GM21786 (cell line): ENCODE measurements around the gene PPP1R3E.
A peak's percentile ranks its signal among the peaks of the same experiment; 100 is the strongest.
"Not testable (repeated sequence)": the region's sequence is repeated elsewhere in the genome, so short reads cannot be mapped to it uniquely, and the experiment has no call there.

Experiments
- ATAC-seq: cut with Tn5 transposase; IDR thresholded peaks from one replicate; pipeline ENCODE4 v1.9.1; 2021; ENCODE audit not compliant: unreplicated experiment

The PPP1R3E gene

GRCh38 chr14:23297611-23298277 is 4.9 kb downstream of the PPP1R3E start:
- ATAC-seq = no peak

- ATAC-seq = no peak
Observed at GRCh38 chr14:23297096-23297495, 5.6 kb downstream of the PPP1R3E start.

- no peak for ATAC-seq
Observed at GRCh38 chr14:23296012-23296777, 6.5 kb downstream of the PPP1R3E start.

GRCh38 chr14:23294734-23295561 is 7.7 kb downstream of the PPP1R3E start:
- no peak for ATAC-seq

GRCh38 chr14:23286902-23287479 is 15.7 kb downstream of the PPP1R3E start:
- ATAC-seq = no peak

- peak; percentile 98 for ATAC-seq
Observed at GRCh38 chr14:23286020-23286901, 16.4 kb downstream of the PPP1R3E start, which contains the start of gene HOMEZ. TSS of gene HOMEZ (minus strand) at chr14:23286132. CDS start at chr14:23285952, 180 bp downstream.

- peak; percentile 13 for ATAC-seq
Observed at GRCh38 chr14:23285530-23286019, 17.1 kb downstream of the PPP1R3E start.

- ATAC-seq = no peak
Observed at GRCh38 chr14:23284654-23285529, 17.8 kb downstream of the PPP1R3E start.

GRCh38 chr14:23281247-23281646 is 21.4 kb downstream of the PPP1R3E start:
- no peak for ATAC-seq

- ATAC-seq = not testable (repeated sequence)
Observed at GRCh38 chr14:23277928-23278327, 24.7 kb downstream of the PPP1R3E start.

GRCh38 chr14:23277189-23277588 is 25.5 kb downstream of the PPP1R3E start:
- no peak for ATAC-seq

GRCh38 chr14:23275412-23275811 is 27.2 kb downstream of the PPP1R3E start:
- ATAC-seq = no peak

- no peak for ATAC-seq
Observed at GRCh38 chr14:23269193-23269592, 33.5 kb downstream of the PPP1R3E start.

GRCh38 chr14:23260849-23261248 is 41.8 kb downstream of the PPP1R3E start:
- not testable (repeated sequence) for ATAC-seq

GRCh38 chr14:23259426-23259825 is 43.2 kb downstream of the PPP1R3E start:
- ATAC-seq = no peak

- ATAC-seq = no peak
Observed at GRCh38 chr14:23258256-23258655, 44.4 kb downstream of the PPP1R3E start.

- no peak for ATAC-seq
Observed at GRCh38 chr14:23252420-23253333, 50.0 kb downstream of the PPP1R3E start.

- no peak for ATAC-seq
Observed at GRCh38 chr14:23252006-23252405, 50.7 kb downstream of the PPP1R3E start.
